ENCODE results near the gene CD48. TPM values are rescaled to one million over a fixed set of nuclear protein-coding genes. Genes with fewer than 3 reads are reported as not detected.

Gene CD48
- polyA plus RNA-seq, 1 donor (not counting 4 experiments of a cell fraction or from before 2014, with no cell fraction given), result 0.07 TPM

DNA sequence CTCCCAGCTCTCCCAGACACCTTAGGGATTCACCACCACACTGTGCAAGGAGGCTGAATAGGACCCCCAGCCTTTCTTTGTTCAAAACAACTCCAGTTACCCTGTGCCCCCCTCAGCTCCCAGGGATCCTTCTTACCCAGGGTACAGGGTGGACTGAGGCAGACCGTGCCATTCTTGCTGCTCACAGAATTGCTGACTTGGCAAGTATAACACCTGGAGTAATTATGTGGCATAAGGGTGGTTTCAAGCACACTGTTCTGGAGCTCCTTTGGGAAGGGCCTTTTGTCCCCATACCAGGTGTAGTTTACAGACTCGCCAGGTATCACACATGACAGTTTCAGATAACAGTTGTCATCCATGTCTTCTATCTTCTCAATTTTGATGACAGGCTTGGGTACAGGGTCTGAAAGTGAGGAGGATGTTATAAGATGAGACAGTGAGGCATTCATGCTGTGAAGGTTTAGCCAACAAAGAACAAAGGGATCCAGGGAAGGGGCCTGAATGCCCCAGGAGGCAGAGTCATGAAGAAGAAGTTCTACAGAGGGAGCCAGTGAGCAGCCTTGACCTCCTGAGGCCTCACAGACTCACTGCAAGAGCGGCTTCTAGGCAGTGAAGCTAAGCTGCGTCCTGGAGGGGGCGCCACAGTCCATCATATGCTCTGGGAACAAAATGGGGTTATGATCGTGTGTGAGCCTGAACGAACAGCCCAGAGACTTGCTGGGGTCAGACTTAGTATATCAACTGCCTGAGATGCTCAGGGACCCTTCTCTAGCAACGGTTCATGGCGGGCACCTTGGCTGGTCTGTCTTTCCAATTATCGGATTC, 30.3 kb downstream of the CD48 start:
- FAIRE-seq (peak; percentile 86), DNase-seq (ENCODE audit: low read depth, low spot score) (peak; percentile 50)
- no peak overlapping the region for H3K4me3 ChIP-seq (ENCODE audit: control insufficient read depth in 2 of 3, extremely low read depth in 1 of 3, insufficient read depth in 2 of 3, low read depth in 1 of 3, low read length in 3 of 3)
- TF ChIP-seq, protein P1, sequence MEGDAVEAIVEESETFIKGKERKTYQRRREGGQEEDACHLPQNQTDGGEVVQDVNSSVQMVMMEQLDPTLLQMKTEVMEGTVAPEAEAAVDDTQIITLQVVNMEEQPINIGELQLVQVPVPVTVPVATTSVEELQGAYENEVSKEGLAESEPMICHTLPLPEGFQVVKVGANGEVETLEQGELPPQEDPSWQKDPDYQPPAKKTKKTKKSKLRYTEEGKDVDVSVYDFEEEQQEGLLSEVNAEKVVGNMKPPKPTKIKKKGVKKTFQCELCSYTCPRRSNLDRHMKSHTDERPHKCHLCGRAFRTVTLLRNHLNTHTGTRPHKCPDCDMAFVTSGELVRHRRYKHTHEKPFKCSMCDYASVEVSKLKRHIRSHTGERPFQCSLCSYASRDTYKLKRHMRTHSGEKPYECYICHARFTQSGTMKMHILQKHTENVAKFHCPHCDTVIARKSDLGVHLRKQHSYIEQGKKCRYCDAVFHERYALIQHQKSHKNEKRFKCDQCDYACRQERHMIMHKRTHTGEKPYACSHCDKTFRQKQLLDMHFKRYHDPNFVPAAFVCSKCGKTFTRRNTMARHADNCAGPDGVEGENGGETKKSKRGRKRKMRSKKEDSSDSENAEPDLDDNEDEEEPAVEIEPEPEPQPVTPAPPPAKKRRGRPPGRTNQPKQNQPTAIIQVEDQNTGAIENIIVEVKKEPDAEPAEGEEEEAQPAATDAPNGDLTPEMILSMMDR (optimal IDR thresholded peaks at IDR 0.05 in 1 of 3, IDR thresholded peaks at IDR 0.05 in 1 of 3, conservative IDR thresholded peaks at IDR 0.05 in 1 of 3; ENCODE audit: extremely low read depth in 1 of 3, insufficient read depth in 2 of 3, low read length in 3 of 3), result peak; percentile 97 to 99 (median 99)
- TF ChIP-seq EZH2 (IDR thresholded peaks at IDR 0.05; ENCODE audit: low read length), result no peak
- H3K4me1 ChIP-seq (ENCODE audit: control insufficient read depth, extremely low read depth, insufficient read depth, low read length), result no peaks in the 10 kb centered on the region
- H2AFZ ChIP-seq (ENCODE audit: control insufficient read depth, low read length), result no peak overlapping the region
- dilution Hi-C loops (cut with MboI; ENCODE audit: extremely low pct_ligation_motif_present, low sequenced_read_pairs), result no loop called here
- H3K9me3 ChIP-seq (ENCODE audit: control insufficient read depth, low read depth, low read length), result no peaks in the 10 kb centered on the region
- H3K9me1 ChIP-seq (ENCODE audit: control insufficient read depth, extremely low read depth, insufficient read depth, low read length), result no peaks in the 10 kb centered on the region
- H3K9ac ChIP-seq (ENCODE audit: control insufficient read depth, extremely low read depth, insufficient read depth, low read length), result no peak overlapping the region
- no peak overlapping the region for H3K4me2 ChIP-seq (ENCODE audit: control insufficient read depth, extremely low read depth, insufficient read depth, low read depth, low read length)
- H4K20me1 ChIP-seq (ENCODE audit: control insufficient read depth, extremely low read depth, insufficient read depth, low read length), result no peaks in the 10 kb centered on the region
- H3K27ac ChIP-seq (ENCODE audit: control insufficient read depth, insufficient read depth, low read length), result no peak overlapping the region
- H3K36me3 ChIP-seq (ENCODE audit: control insufficient read depth in 2 of 2, extremely low read depth in 1 of 2, insufficient read depth in 2 of 2, low read length in 2 of 2), result no peaks in the 10 kb centered on the region
- no peaks in the 10 kb centered on the region for H3K27me3 ChIP-seq (ENCODE audit: control insufficient read depth, extremely low read depth, insufficient read depth, low read length)
- H3K79me2 ChIP-seq (ENCODE audit: control insufficient read depth, insufficient read depth, low read length), result no peaks in the 10 kb centered on the region

DNA sequence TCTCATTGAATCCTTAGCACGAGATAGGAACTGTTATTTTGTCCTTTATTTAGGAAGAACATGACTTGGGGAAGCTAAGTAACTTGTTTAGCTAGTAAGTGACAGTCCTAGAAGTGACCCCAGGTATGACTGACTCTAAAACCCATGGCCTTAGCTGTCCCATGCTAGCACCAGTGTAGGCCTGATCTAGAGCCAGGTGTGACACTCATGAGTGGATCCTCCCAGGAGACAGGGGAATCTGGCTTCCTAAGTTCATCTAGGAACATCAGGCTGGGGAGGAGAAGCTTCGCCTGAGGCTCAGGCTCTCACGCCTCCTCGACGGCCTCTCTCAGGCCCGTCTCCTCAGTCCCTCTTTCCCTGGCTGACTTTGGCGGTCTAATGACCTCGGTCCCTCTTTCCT, 31.2 kb downstream of the CD48 start:
- Histone ChIP-seq H3K4me3 (ENCODE audit: control insufficient read depth in 2 of 3, extremely low read depth in 1 of 3, insufficient read depth in 2 of 3, low read depth in 1 of 3, low read length in 3 of 3) (no peak overlapping the region), H4K20me1 (ENCODE audit: control insufficient read depth, extremely low read depth, insufficient read depth, low read length) (no peaks in the 10 kb centered on the region), H3K79me2 (ENCODE audit: control insufficient read depth, insufficient read depth, low read length) (no peaks in the 10 kb centered on the region), H3K9me3 (ENCODE audit: control insufficient read depth, low read depth, low read length) (no peaks in the 10 kb centered on the region), H3K27me3 (ENCODE audit: control insufficient read depth, extremely low read depth, insufficient read depth, low read length) (no peaks in the 10 kb centered on the region), H3K4me1 (ENCODE audit: control insufficient read depth, extremely low read depth, insufficient read depth, low read length) (peaks cover 1% of the 10 kb centered on the region), H3K4me2 (ENCODE audit: control insufficient read depth, extremely low read depth, insufficient read depth, low read depth, low read length) (no peak overlapping the region), H3K9me1 (ENCODE audit: control insufficient read depth, extremely low read depth, insufficient read depth, low read length) (no peaks in the 10 kb centered on the region), H3K27ac (ENCODE audit: control insufficient read depth, insufficient read depth, low read length) (no peak overlapping the region), H3K9ac (ENCODE audit: control insufficient read depth, extremely low read depth, insufficient read depth, low read length) (no peak overlapping the region), H2AFZ (ENCODE audit: control insufficient read depth, low read length) (no peak overlapping the region), H3K36me3 (ENCODE audit: control insufficient read depth in 2 of 2, extremely low read depth in 1 of 2, insufficient read depth in 2 of 2, low read length in 2 of 2) (no peaks in the 10 kb centered on the region)
- FAIRE-seq, result no peak
- TF ChIP-seq EZH2 (IDR thresholded peaks at IDR 0.05; ENCODE audit: low read length), result no peak
- TF ChIP-seq, protein P1 (optimal IDR thresholded peaks at IDR 0.05 in 1 of 3, IDR thresholded peaks at IDR 0.05 in 1 of 3, conservative IDR thresholded peaks at IDR 0.05 in 1 of 3; ENCODE audit: extremely low read depth in 1 of 3, insufficient read depth in 2 of 3, low read length in 3 of 3), result no peak
- dilution Hi-C loops (cut with MboI; ENCODE audit: extremely low pct_ligation_motif_present, low sequenced_read_pairs), result no loop called here
- DNase-seq (ENCODE audit: low read depth, low spot score), result no peak

Data from keratinocyte (primary cell).